ENCODE data around the gene NHS.

DNA sequence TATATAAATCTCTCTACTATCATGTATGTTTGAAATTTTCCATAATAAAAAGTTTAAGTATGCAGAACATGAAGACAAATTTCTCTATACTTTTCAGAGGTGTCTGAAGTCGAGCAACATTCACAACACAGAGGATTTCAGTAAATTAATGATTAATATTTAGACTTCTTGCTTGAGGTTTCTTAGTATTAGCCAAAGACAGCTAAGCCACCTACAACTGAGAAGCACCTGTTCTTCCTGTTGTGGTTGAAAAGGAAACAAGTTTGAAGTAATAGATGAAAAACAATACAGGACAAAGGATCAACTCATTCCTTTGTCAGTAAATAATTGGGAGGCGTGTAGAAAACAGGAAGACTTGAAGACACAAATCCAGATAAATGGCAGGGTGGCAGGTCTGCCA lies 383.4 kb downstream of the NHS start:
- no peak for TF ChIP-seq CTCF (IDR thresholded peaks at IDR 0.05)
- TF ChIP-seq POLR2A (IDR thresholded peaks at IDR 0.05): no peak
- no peak for TF ChIP-seq POLR2AphosphoS5 (IDR thresholded peaks at IDR 0.05)
